Measurements from ENCODE around the gene GH2. TPM values are rescaled to one million over a fixed set of nuclear protein-coding genes. Genes with fewer than 3 reads are reported as not detected.
A peak's percentile ranks its signal among the peaks of the same experiment; 100 is the strongest.
"Not testable (repeated sequence)": the region's sequence is repeated elsewhere in the genome, so short reads cannot be mapped to it uniquely, and the experiment has no call there.

The GH2 gene
- total and polyA plus RNA-seq, 10 donors: not detected

- H3K4me3 ChIP-seq; H3K27me3 ChIP-seq (replicated peaks in 1 of 7); H3K36me3 ChIP-seq; H3K9me3 ChIP-seq; DNase-seq; H3K27ac ChIP-seq; intact Hi-C loops (cut with DNase I; ENCODE audit: low total_unique reads); H3K4me1 ChIP-seq: not testable (repeated sequence)
- 64 to 93% (median 82%) methylated on average over 3 to 8 of the region's 8 CpGs for WGBS, 5 donors
Observed at GRCh38 chr17:63874061-63874626, 7.6 kb downstream of the GH2 start.

DNA sequence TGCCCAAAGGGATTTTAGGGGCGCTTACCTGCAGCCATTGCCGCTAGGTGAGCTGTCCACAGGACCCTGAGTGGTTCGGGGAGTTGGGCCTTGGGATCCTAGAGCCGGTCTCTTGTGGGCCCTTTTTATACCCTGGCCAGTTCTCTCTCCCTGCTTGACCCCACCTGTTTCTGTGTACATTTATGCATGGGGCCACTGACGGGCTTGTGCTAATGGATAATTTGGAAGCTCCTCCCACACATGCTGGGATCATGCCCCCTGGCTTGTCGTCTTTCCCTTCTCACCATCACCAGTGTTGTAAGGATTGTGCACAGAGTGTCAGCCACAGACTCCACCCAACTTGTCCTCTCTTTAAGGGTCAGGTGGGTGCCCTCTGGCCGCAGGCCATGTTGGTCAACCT, 8.2 kb downstream of the GH2 start, which contains the start of gene CSH2:
CSH2 (minus strand) TSS at position 101 of the 400 bp plus-strand sequence; CDS start at position 38, 63 bp downstream.
- intact Hi-C loops (cut with DNase I; ENCODE audit: low total_unique reads): not testable (repeated sequence)
- 80 to 98% (median 90%) methylated on average over 1 to 7 of the region's 7 CpGs; no CpG with 5 or more reads in 1 of the 5 donors for WGBS, 5 donors

DNA sequence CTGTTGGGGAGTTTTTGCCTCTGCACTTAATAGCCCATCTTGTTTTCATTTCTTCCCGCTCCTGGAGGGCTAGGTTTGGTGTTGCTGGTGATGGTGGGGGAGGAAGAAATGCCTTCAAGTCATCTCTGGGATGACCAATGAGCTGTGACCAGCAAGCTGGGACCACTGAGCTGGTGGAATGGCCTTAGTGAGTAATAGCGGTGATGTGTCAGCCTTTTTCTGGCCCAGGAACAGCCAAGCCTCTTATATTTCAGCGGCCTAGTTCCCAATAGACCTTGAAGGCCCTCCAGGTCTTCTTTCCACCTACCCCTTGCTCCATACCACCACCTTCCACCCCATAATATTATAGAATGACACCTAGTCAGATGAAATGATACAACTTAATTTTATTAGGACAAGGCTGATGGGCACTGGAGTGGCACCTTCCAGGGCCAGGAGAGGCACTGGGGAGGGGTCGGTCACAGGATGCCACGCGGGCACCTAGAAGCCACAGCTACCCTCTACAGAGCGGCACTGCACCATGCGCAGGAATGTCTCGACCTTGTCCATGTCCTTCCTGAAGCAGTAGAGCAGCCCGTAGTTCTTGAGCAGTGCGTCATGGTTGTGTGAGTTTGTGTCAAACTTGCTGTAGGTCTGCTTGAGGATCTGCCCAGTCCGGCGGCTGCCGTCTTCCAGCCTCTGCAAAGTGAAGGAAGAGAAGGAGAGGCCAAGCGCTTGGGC, 9.9 kb downstream of the GH2 start:
- H3K27ac ChIP-seq; H3K36me3 ChIP-seq; DNase-seq; H3K4me1 ChIP-seq; H3K4me3 ChIP-seq; intact Hi-C loops (cut with DNase I; ENCODE audit: low total_unique reads); H3K9me3 ChIP-seq; H3K27me3 ChIP-seq (replicated peaks in 1 of 7): not testable (repeated sequence)
- WGBS, 5 donors: 87 to 90% (median 88%) methylated on average over 11 to 15 of the region's 15 CpGs

More for the DNA sequence above, 8.2 kb downstream of the GH2 start, which contains the start of gene CSH2:
- H3K27ac ChIP-seq; DNase-seq; H3K36me3 ChIP-seq; H3K4me3 ChIP-seq; H3K27me3 ChIP-seq (replicated peaks in 1 of 7); H3K9me3 ChIP-seq; H3K4me1 ChIP-seq: not testable (repeated sequence)

DNA sequence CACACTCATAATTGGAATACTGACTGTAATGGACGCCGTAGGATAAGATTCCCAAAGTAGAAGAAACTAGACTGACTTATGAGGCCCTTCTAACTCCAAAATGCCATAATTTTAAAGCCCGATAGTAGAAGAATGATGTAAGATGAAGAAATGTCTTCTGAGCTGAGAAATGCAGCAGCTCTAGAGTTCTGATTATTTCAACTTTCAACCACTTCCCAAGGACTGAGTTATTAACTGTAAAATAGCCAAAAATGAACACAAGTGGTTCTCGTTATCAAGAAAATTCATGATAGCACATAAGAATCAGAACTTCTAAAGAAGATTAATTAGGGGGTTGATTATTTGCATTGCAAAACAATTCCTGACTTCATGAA, 11.5 kb downstream of the GH2 start:
- H3K36me3 ChIP-seq; intact Hi-C loops (cut with DNase I; ENCODE audit: low total_unique reads); H3K4me3 ChIP-seq; DNase-seq; H3K27me3 ChIP-seq (replicated peaks in 1 of 7); H3K27ac ChIP-seq; H3K4me1 ChIP-seq; H3K9me3 ChIP-seq: not testable (repeated sequence)
- 82 to 93% (median 89%) methylated on average over 4 of the region's 4 CpGs for WGBS, 5 donors

DNA sequence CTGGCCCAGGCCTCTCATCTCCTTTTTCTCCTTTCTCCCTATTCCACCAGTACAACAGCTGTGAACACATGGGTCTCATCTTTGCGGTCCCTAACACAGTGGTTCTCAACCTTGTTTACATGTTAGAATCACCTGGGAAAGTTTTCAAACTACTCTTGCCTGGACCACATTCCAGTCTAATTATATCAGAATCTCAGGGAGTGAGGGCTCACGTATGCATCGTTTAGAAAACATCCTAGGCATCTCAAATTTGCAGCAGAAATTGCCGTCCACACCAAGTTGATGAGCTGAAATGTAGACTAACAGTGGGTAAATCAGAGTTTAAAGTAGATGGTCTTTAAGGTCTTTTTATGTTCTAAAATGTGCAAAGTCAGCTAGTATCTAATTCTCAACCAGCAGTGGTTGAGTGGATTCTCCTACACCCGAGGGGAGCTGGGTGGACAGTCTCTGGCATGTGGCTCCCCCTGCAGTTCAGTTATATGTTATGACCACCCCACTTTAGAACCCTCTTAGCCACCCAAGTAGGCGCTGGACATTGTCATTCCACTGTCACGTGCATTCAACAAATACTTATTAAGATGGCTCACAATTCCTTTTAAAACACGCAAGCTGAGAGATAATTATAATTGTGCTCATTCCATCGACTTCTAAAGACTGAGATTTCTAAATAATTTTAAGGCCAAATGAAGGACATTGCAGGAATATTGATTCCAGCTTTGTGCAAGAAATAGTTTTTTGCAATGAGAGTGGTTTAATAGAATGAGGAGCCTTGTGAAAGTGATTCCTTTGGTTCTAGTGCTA, 12.1 kb downstream of the GH2 start:
- WGBS, 5 donors: 65 to 77% (median 75%) methylated on average over 9 of the region's 9 CpGs
- intact Hi-C loops (cut with DNase I; ENCODE audit: low total_unique reads); DNase-seq; H3K27me3 ChIP-seq (replicated peaks in 1 of 7); H3K4me1 ChIP-seq; H3K36me3 ChIP-seq; H3K27ac ChIP-seq; H3K4me3 ChIP-seq; H3K9me3 ChIP-seq: not testable (repeated sequence)
- TF ChIP-seq, protein P1, sequence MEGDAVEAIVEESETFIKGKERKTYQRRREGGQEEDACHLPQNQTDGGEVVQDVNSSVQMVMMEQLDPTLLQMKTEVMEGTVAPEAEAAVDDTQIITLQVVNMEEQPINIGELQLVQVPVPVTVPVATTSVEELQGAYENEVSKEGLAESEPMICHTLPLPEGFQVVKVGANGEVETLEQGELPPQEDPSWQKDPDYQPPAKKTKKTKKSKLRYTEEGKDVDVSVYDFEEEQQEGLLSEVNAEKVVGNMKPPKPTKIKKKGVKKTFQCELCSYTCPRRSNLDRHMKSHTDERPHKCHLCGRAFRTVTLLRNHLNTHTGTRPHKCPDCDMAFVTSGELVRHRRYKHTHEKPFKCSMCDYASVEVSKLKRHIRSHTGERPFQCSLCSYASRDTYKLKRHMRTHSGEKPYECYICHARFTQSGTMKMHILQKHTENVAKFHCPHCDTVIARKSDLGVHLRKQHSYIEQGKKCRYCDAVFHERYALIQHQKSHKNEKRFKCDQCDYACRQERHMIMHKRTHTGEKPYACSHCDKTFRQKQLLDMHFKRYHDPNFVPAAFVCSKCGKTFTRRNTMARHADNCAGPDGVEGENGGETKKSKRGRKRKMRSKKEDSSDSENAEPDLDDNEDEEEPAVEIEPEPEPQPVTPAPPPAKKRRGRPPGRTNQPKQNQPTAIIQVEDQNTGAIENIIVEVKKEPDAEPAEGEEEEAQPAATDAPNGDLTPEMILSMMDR (IDR thresholded peaks at IDR 0.05 in 8 of 11, conservative IDR thresholded peaks at IDR 0.05 in 3 of 11): peak in 1 of 11 experiments; percentile 14

- H3K27ac ChIP-seq; H3K27me3 ChIP-seq (replicated peaks in 1 of 7); H3K36me3 ChIP-seq; H3K4me3 ChIP-seq; H3K9me3 ChIP-seq; intact Hi-C loops (cut with DNase I; ENCODE audit: low total_unique reads); H3K4me1 ChIP-seq: not testable (repeated sequence)
- 69 to 81% (median 78%) methylated on average over 6 to 7 of the region's 7 CpGs for WGBS, 5 donors
- peak; percentile 28 for DNase-seq
Observed at GRCh38 chr17:63866625-63867024, 15.1 kb downstream of the GH2 start.

All from spleen (tissue), 11 donors.